Activated naive CD8-positive, alpha-beta T cell treated with anti-CD3 and anti-CD28 coated beads, Interleukin-2, amount 10 ng/mL, durations not matched to agents 7 days and 5 days (primary cell): ENCODE data around the gene LIMCH1. TPM values are rescaled to one million over a fixed set of nuclear protein-coding genes. Genes with fewer than 3 reads are reported as not detected.

Source experiments
- ATAC-seq: fragments of 150-1000 bp; cut with Tn5 transposase; one replicate; pipeline ENCODE4 v1.10.0; 2021; ENCODE audit warnings: low read depth, moderate library complexity
- POLR2A ChIA-PET: fragments of 350-600 bp; sonication (Branson Sonifier 250); formaldehyde crosslinking; loops from one replicate; lab custom pipeline; 2021; ENCODE audit warnings: antibody characterized with exemption; lab: Charles Lee
- DNase-seq: peaks from one replicate; pipeline ENCODE4 v3.0.0; 2021
- H3K27ac Mint-ChIP-seq: one replicate; pipeline ENCODE4 v1.8.0; 2022; ENCODE audit warnings: mild to moderate bottlenecking, mixed read lengths
- H3K27me3 Mint-ChIP-seq: one replicate; pipeline ENCODE4 v1.8.0; 2022; ENCODE audit warnings: mild to moderate bottlenecking, moderate library complexity, mixed read lengths
- H3K36me3 Mint-ChIP-seq: one replicate; pipeline ENCODE4 v1.8.0; 2021; ENCODE audit warnings: mild to moderate bottlenecking, mixed read lengths
- H3K4me1 Mint-ChIP-seq: one replicate; pipeline ENCODE4 v1.8.0; 2021; ENCODE audit warnings: mixed read lengths
- H3K4me3 Mint-ChIP-seq: one replicate; pipeline ENCODE4 v1.8.0; 2022; ENCODE audit warnings: mild to moderate bottlenecking, moderate library complexity, mixed read lengths
- H3K9me3 Mint-ChIP-seq: one replicate; pipeline ENCODE4 v1.8.0; 2021; ENCODE audit warnings: mixed read lengths
- total RNA-seq, 2 experiments: library from RNA; stranded (reverse); gene quantifications; one replicate each; pipeline ENCODE4 v1.2.3, GENCODE V29; 2021

LIMCH1 gene
- total RNA-seq, 2 experiments from 2014 or later: not detected

GRCh38 chr4:41590591-41590990 lies 52.6 kb downstream of the LIMCH1 start:
- Mint-ChIP-seq H3K36me3 (no peaks in the 10 kb centered on the region), H3K27ac (no peak overlapping the region), H3K9me3 (no peaks in the 10 kb centered on the region), H3K4me1 (no peaks in the 10 kb centered on the region), H3K27me3 (peaks cover 2% of the 10 kb centered on the region), H3K4me3 (no peak overlapping the region)
- POLR2A ChIA-PET: no interaction called here
- ATAC-seq (no peak), DNase-seq (no peak)

GRCh38 chr4:41594432-41594831 lies 56.5 kb downstream of the LIMCH1 start:
- POLR2A ChIA-PET: no interaction called here
- Mint-ChIP-seq H3K4me1 (no peaks in the 10 kb centered on the region), H3K4me3 (no peak overlapping the region), H3K9me3 (no peaks in the 10 kb centered on the region), H3K27ac (no peak overlapping the region), H3K36me3 (no peaks in the 10 kb centered on the region), H3K27me3 (peaks cover 2% of the 10 kb centered on the region)
- no peak for DNase-seq
- ATAC-seq: no peak

- POLR2A ChIA-PET: no interaction called here
- H3K36me3 Mint-ChIP-seq: no peaks in the 10 kb centered on the region
- no peak overlapping the region for H3K4me3 Mint-ChIP-seq
- no peaks in the 10 kb centered on the region for H3K9me3 Mint-ChIP-seq
- H3K27ac Mint-ChIP-seq: no peak overlapping the region
- H3K4me1 Mint-ChIP-seq: no peaks in the 10 kb centered on the region
- H3K27me3 Mint-ChIP-seq: peaks cover 2% of the 10 kb centered on the region
- DNase-seq (no peak), ATAC-seq (no peak)
These were observed 59.5 kb downstream of the LIMCH1 start for GRCh38 chr4:41597494-41597893.

GRCh38 chr4:41598580-41598979 lies 60.6 kb downstream of the LIMCH1 start:
- H3K36me3 Mint-ChIP-seq: no peaks in the 10 kb centered on the region
- no peak overlapping the region for H3K27ac Mint-ChIP-seq
- POLR2A ChIA-PET: no interaction called here
- H3K4me1 Mint-ChIP-seq: no peaks in the 10 kb centered on the region
- DNase-seq (no peak), ATAC-seq (no peak)
- no peaks in the 10 kb centered on the region for H3K9me3 Mint-ChIP-seq
- H3K4me3 Mint-ChIP-seq: no peak overlapping the region
- H3K27me3 Mint-ChIP-seq: peaks cover 2% of the 10 kb centered on the region

- no peak for ATAC-seq
- Mint-ChIP-seq H3K36me3 (no peaks in the 10 kb centered on the region), H3K9me3 (no peaks in the 10 kb centered on the region), H3K27me3 (peaks cover 2% of the 10 kb centered on the region), H3K4me3 (no peak overlapping the region), H3K27ac (no peak overlapping the region), H3K4me1 (no peaks in the 10 kb centered on the region)
- POLR2A ChIA-PET: no interaction called here
- no peak for DNase-seq
These were observed 61.3 kb downstream of the LIMCH1 start for GRCh38 chr4:41599192-41599786.

- DNase-seq (no peak), ATAC-seq (no peak)
- POLR2A ChIA-PET: no interaction called here
- Mint-ChIP-seq H3K9me3 (no peaks in the 10 kb centered on the region), H3K4me3 (no peak overlapping the region), H3K27ac (no peak overlapping the region), H3K36me3 (no peaks in the 10 kb centered on the region), H3K4me1 (no peaks in the 10 kb centered on the region), H3K27me3 (no peaks in the 10 kb centered on the region)
These were observed 62.4 kb downstream of the LIMCH1 start for GRCh38 chr4:41600243-41600912.

GRCh38 chr4:41601025-41601424 lies 63.1 kb downstream of the LIMCH1 start:
- ATAC-seq (no peak), DNase-seq (no peak)
- no peaks in the 10 kb centered on the region for H3K4me1 Mint-ChIP-seq
- H3K4me3 Mint-ChIP-seq: no peak overlapping the region
- H3K9me3 Mint-ChIP-seq: no peaks in the 10 kb centered on the region
- H3K36me3 Mint-ChIP-seq: no peaks in the 10 kb centered on the region
- no peak overlapping the region for H3K27ac Mint-ChIP-seq
- POLR2A ChIA-PET: no interaction called here
- no peaks in the 10 kb centered on the region for H3K27me3 Mint-ChIP-seq

GRCh38 chr4:41602113-41602512 lies 64.2 kb downstream of the LIMCH1 start:
- no peak for DNase-seq
- no peaks in the 10 kb centered on the region for H3K36me3 Mint-ChIP-seq
- no peaks in the 10 kb centered on the region for H3K4me1 Mint-ChIP-seq
- H3K27me3 Mint-ChIP-seq: no peaks in the 10 kb centered on the region
- no peak overlapping the region for H3K27ac Mint-ChIP-seq
- no peak for ATAC-seq
- H3K9me3 Mint-ChIP-seq: no peaks in the 10 kb centered on the region
- POLR2A ChIA-PET: no interaction called here
- no peak overlapping the region for H3K4me3 Mint-ChIP-seq

GRCh38 chr4:41602886-41603498 lies 65.0 kb downstream of the LIMCH1 start:
- Mint-ChIP-seq H3K27ac (no peak overlapping the region), H3K27me3 (no peaks in the 10 kb centered on the region), H3K4me3 (no peak overlapping the region), H3K9me3 (no peaks in the 10 kb centered on the region), H3K36me3 (no peaks in the 10 kb centered on the region), H3K4me1 (no peaks in the 10 kb centered on the region)
- DNase-seq: no peak
- no peak for ATAC-seq
- POLR2A ChIA-PET: no interaction called here

- ATAC-seq (no peak), DNase-seq (no peak)
- Mint-ChIP-seq H3K36me3 (no peaks in the 10 kb centered on the region), H3K4me3 (no peak overlapping the region), H3K27me3 (no peaks in the 10 kb centered on the region), H3K4me1 (no peaks in the 10 kb centered on the region), H3K9me3 (no peaks in the 10 kb centered on the region), H3K27ac (no peak overlapping the region)
- POLR2A ChIA-PET: no interaction called here
These were observed 71.9 kb downstream of the LIMCH1 start for GRCh38 chr4:41609851-41610250.

GRCh38 chr4:41610474-41610873 lies 72.5 kb downstream of the LIMCH1 start:
- no peak overlapping the region for H3K27ac Mint-ChIP-seq
- H3K9me3 Mint-ChIP-seq: no peaks in the 10 kb centered on the region
- POLR2A ChIA-PET: no interaction called here

GRCh38 chr4:41611124-41611838 lies 73.3 kb downstream of the LIMCH1 start:
- no peaks in the 10 kb centered on the region for H3K9me3 Mint-ChIP-seq
- no peak overlapping the region for H3K4me3 Mint-ChIP-seq
- DNase-seq (no peak), ATAC-seq (no peak)
- H3K27me3 Mint-ChIP-seq: no peaks in the 10 kb centered on the region
- H3K27ac Mint-ChIP-seq: no peak overlapping the region
- no peaks in the 10 kb centered on the region for H3K4me1 Mint-ChIP-seq
- no peaks in the 10 kb centered on the region for H3K36me3 Mint-ChIP-seq
- POLR2A ChIA-PET: no interaction called here

More at GRCh38 chr4:41610474-41610873, 72.5 kb downstream of the LIMCH1 start:
- H3K27me3 Mint-ChIP-seq: no peaks in the 10 kb centered on the region
- DNase-seq (no peak), ATAC-seq (no peak)
- no peaks in the 10 kb centered on the region for H3K36me3 Mint-ChIP-seq
- H3K4me3 Mint-ChIP-seq: no peak overlapping the region
- H3K4me1 Mint-ChIP-seq: no peaks in the 10 kb centered on the region

GRCh38 chr4:41611881-41612871 lies 74.2 kb downstream of the LIMCH1 start:
- ATAC-seq: no peak
- H3K4me1 Mint-ChIP-seq: no peaks in the 10 kb centered on the region
- H3K36me3 Mint-ChIP-seq: no peaks in the 10 kb centered on the region
- no peaks in the 10 kb centered on the region for H3K9me3 Mint-ChIP-seq
- no peak for DNase-seq
- H3K27ac Mint-ChIP-seq: no peak overlapping the region
- H3K27me3 Mint-ChIP-seq: no peaks in the 10 kb centered on the region
- POLR2A ChIA-PET: no interaction called here
- no peak overlapping the region for H3K4me3 Mint-ChIP-seq
